ENCODE results near the gene HDAC4. TPM values are rescaled to one million over a fixed set of nuclear protein-coding genes. Genes with fewer than 3 reads are reported as not detected.

Gene HDAC4
- total RNA-seq, 2 donors from 2014 or later, result 34.1 to 39.1 TPM

DNA sequence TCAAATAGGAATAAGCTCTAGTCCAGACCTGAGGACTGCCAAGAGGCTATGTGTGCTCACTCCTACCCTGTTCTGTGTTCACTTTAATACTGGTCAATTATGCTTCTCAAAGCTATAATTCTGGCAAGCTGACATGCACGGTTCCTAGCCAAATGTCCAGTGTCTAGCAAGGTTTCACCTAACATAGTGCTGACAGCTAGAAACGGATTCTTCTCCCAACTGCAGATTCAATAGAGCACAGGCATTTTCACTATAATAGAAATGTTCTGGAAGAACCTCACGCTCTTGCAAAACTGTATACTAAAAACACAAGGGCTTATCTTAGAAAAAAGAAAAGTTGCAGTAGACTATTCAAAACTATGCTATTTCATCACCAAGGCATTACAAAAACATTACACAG is 45.1 kb downstream of the HDAC4 start:
- no peak overlapping the region for H3K27ac Mint-ChIP-seq
- H3K9me3 Mint-ChIP-seq, result peaks cover 13 to 14% of the 10 kb centered on the region in 2 donors
- DNase-seq (ENCODE audit: low spot score in 2 of 2) (no peak), ATAC-seq (no peak)
- H3K36me3 Mint-ChIP-seq, result peaks cover 23 to 31% of the 10 kb centered on the region in 2 donors

DNA sequence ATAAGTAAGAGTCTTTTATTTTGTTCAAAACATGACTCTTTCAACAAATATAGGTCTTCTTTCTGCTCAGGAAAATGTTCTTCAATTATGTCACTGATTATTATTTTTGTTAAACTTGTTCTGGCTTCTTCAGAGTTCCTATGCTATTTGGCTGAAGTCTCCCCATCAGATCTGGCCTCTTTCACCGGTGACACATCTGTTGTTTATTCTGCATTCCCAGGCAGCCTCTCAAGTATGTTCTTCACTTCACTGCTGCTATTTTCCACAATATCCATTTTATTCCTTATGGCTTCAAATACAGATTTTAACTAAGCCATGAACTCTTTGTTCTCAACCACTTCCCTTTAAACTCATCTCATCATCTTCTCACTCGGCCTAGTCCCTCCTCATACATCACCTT is 45.7 kb downstream of the HDAC4 start:
- peaks cover 23 to 31% of the 10 kb centered on the region in 2 donors for H3K36me3 Mint-ChIP-seq
- DNase-seq (ENCODE audit: low spot score in 2 of 2) (no peak), ATAC-seq (no peak)
- H3K9me3 Mint-ChIP-seq, result peaks cover 13 to 14% of the 10 kb centered on the region in 2 donors
- H3K27ac Mint-ChIP-seq, result no peak overlapping the region

DNA sequence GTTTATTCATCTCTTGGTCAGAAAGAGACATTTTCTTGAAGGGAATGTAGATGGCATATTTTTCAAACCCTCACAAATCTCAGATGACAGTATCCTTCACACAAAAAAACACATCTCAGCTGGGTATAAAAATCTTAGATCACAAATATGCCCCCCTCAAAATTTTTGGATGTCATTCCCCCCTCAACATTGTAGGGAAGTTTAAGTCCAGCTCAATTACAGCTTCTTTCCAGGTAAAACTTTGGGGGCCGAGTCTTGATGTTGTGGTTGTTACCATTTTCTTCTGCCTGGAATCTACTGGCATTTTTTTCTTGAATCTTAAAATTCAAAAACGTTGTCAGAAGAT is 46.1 kb downstream of the HDAC4 start:
- ATAC-seq (no peak), DNase-seq (ENCODE audit: low spot score in 2 of 2) (no peak)
- Mint-ChIP-seq H3K36me3 (peaks cover 23 to 31% of the 10 kb centered on the region in 2 donors), H3K9me3 (peaks cover 13 to 14% of the 10 kb centered on the region in 2 donors), H3K27ac (no peak overlapping the region)

DNA sequence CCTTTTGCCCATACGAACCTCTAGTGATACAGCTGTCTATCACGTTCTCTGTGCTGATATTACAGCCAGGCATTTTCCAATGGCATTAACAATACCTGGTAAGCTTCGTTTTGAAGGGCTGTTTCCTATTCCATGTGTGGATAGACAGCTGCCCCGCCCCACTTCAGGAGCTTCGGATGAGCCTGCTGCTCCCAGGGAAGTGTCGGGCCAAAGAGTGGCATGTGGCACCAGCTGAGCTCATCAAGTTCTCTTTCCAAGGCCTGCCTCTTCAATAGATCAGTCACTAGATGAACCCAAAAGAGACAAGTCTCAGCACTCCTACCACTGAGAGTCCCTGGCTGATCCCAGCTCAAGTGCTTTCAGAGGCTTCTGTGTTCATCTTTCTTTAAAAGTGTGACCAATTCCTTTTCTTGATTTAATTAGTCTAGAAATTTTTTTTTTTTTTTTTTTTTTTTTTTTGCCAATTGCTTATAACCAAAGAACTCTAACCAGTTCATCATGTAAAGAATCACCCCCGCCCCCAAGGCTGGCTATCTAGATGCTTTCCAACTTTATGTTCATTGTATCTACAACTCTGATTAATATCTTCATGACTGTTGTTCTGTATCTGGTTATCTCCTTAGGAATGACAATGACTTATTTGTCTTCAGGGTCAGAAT is 46.6 kb downstream of the HDAC4 start:
- ATAC-seq, result no peak
- H3K27ac Mint-ChIP-seq, result no peak overlapping the region
- DNase-seq (ENCODE audit: low spot score in 2 of 2), result no peak
- H3K9me3 Mint-ChIP-seq, result peaks cover 13 to 14% of the 10 kb centered on the region in 2 donors
- H3K36me3 Mint-ChIP-seq, result peaks cover 23 to 31% of the 10 kb centered on the region in 2 donors

DNA sequence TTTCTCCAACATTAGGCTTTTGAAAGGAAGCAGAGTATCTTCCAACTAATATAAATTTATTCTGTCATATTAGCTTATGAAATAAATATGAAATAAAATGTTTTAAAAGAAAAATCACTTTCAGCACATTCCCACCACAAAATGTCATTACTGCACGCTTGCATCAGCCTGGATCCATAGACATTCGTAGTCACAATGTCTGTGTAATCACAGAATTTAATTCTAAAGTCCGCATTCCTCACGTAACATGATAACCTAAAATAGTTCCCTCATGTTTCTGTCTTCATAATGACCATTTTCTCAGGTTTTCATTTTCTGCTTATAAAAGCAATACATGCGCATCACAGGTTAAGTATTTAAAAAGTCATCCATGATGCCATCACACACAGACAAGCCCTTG is 47.1 kb downstream of the HDAC4 start:
- H3K9me3 Mint-ChIP-seq, result peaks cover 13 to 14% of the 10 kb centered on the region in 2 donors
- no peak overlapping the region for H3K27ac Mint-ChIP-seq
- ATAC-seq, result no peak
- no peak for DNase-seq (ENCODE audit: low spot score in 2 of 2)
- peaks cover 23 to 31% of the 10 kb centered on the region in 2 donors for H3K36me3 Mint-ChIP-seq

DNA sequence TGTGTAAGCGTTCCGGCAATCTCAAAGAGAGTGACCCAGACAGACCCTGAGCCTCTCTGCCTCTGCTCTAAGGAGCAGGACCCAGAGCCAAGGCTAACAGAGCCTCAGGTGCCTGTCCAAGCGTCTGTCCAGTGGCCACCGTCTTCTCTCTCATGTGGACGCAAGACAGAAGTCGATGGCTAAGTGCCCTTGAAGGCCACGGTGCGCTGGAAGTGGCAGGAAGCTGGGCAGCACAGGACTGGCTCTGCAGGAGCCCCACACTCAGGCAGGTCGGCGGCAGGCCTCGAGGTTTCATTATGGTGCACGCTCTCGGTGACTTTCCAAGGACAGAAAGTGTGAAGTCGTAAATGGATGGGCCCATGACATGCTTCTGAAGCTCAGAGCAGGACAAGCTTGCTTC is 49.1 kb downstream of the HDAC4 start:
- peak overlapping the region in 1 of 2 donors; percentile 44 for H3K27ac Mint-ChIP-seq
- ATAC-seq (no peak), DNase-seq (ENCODE audit: low spot score in 2 of 2) (no peak)
- peaks cover 13 to 14% of the 10 kb centered on the region in 2 donors for H3K9me3 Mint-ChIP-seq
- peaks cover 23 to 31% of the 10 kb centered on the region in 2 donors for H3K36me3 Mint-ChIP-seq

DNA sequence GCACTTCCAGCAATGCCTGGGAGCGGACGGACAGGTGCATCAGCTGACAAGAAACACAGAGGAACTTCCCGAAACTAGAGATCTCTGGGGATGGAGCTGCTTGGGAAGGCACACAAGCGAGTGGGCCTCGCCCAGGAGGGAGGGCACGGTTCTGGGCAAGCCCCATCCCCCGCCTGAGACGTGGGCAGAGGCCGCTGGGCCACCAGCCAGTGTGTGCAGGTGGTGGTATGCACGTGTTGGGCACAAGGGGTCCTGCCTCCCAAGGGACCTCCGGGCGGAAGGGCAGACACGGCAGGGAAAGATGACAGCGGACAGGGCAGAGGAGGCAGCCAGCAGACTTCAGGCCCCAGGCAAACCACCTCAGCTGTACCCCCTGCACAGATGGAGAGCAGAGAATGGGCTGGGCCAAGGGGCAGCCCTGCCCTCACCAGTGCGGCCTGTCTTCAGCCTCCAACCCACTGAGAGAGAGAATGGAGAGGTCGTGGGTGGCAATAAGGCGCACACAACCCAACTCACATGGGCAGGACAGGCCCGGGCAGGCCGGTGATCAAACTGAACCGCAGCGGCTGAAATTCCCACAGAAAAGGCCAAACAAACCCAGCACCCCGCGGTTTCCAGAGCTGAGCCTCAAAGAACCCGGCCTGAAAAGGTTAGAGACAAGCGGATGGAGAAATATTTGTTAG is 51.2 kb downstream of the HDAC4 start:
- H3K9me3 Mint-ChIP-seq, result peaks cover 1 to 2% of the 10 kb centered on the region in 2 donors
- H3K36me3 Mint-ChIP-seq, result peaks cover 10 to 16% of the 10 kb centered on the region in 2 donors
- ATAC-seq, result no peak

DNA sequence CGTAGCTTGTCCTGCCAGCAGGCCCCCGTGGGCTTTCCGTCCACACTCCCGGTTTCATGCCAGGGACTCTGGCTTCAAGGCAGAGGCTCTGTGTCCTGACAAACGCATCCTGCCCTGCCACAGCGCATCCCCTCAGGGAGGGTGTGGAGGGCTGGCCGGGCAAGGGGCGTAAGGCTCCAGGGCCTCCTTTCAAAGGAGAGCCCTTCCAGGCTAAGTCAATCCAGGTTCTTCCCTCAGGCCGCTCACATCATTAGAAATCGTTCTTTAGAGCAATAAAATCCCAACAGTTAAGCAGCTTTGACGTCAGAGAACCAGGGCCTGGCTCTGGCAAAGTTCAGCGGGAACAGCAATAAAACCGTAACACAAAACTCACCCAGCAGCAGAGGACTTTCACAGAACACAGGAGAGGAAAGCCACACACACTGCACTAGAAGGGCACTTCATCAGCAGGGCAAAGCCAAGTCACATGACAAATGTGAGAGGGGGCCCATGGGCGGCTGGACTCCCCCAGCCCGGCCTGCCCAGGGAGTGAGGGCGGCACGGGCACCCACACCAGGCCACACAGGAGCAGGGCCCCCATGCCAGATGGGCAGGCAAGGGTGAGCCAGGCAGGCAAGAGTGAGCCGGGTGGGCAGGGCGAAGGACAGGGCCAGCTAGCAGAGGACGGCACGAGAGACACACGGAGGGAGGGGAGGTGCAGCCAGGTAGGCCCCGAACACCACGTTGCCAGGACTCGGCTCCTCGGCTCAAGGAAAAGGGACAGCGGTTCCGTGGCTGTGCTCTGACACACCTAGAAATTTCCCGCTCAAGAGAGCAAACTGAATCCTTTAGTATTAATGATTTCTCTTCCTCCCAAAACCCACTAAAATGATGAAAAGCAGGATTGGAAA is 52.0 kb downstream of the HDAC4 start:
- Mint-ChIP-seq H3K27ac (no peak overlapping the region), H3K36me3 (peaks cover 8 to 15% of the 10 kb centered on the region in 2 donors), H3K9me3 (no peaks in the 10 kb centered on the region)
- DNase-seq (ENCODE audit: low spot score in 2 of 2) (no peak), ATAC-seq (no peak)

More for the DNA sequence above, 51.2 kb downstream of the HDAC4 start:
- DNase-seq (ENCODE audit: low spot score in 2 of 2), result no peak
- no peak overlapping the region for H3K27ac Mint-ChIP-seq

DNA sequence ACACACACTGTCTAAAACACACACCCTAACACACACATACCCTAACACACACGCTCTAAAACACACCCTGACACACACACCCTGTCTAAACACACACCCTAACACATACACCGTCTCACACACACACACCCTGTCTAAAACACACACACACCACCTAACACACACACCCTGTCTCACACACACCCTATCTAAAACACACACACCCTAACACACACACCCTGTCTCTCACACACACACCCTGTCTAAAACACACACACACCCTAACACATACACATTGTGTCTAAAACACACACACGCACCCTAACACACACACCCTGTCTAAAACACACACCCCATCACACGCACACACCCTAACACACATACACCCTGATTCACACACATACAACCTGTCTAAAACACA is 54.1 kb downstream of the HDAC4 start:
- Mint-ChIP-seq H3K9me3 (peaks cover 0 to 3% of the 10 kb centered on the region in 2 donors), H3K36me3 (peaks cover 6 to 7% of the 10 kb centered on the region in 2 donors), H3K27ac (no peak overlapping the region)
- ATAC-seq (no peak), DNase-seq (ENCODE audit: low spot score in 2 of 2) (no peak)

DNA sequence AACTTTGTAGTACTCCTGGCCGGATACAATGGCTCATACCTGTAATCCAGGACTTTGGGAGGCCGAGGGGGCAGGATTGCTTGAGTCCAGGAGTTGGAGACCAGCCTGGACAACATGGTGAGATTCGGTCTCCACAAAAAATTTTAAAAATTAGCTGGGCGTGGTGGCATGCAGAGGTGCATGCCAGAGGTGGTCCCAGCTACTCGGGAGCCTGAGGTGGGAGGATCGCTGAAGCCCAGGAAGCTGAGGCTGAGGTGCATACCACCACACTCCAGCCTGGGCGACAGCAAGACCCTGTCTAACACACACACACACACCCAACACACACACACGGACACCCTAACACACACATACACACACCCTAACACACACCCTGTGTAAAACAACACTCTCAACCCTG is 55.6 kb downstream of the HDAC4 start:
- Mint-ChIP-seq H3K9me3 (peaks cover 0 to 3% of the 10 kb centered on the region in 2 donors), H3K27ac (no peak overlapping the region), H3K36me3 (peaks cover 7 to 13% of the 10 kb centered on the region in 2 donors)
- no peak for DNase-seq (ENCODE audit: low spot score in 2 of 2)
- ATAC-seq, result no peak

DNA sequence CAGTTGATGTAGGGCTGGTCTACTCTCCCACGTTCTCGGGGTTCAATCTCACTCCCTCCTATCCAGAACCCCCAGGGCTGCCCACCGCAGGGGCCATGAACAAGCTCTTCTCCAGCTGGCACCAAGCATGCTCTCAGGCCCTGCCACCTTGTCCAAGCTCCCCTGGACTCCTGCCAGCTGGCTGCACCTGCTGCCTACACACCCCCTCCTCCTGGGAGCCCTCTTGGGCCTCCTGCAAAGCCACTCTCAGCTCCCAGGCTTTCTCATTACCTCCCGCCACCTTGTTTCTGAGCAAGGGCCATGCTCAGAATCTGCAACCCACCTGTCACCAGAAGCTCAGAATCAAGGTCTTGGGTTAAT is 56.0 kb downstream of the HDAC4 start:
- no peak for ATAC-seq
- Mint-ChIP-seq H3K36me3 (peaks cover 7 to 13% of the 10 kb centered on the region in 2 donors), H3K27ac (no peak overlapping the region), H3K9me3 (peaks cover 0 to 3% of the 10 kb centered on the region in 2 donors)
- DNase-seq (ENCODE audit: low spot score in 2 of 2), result no peak

DNA sequence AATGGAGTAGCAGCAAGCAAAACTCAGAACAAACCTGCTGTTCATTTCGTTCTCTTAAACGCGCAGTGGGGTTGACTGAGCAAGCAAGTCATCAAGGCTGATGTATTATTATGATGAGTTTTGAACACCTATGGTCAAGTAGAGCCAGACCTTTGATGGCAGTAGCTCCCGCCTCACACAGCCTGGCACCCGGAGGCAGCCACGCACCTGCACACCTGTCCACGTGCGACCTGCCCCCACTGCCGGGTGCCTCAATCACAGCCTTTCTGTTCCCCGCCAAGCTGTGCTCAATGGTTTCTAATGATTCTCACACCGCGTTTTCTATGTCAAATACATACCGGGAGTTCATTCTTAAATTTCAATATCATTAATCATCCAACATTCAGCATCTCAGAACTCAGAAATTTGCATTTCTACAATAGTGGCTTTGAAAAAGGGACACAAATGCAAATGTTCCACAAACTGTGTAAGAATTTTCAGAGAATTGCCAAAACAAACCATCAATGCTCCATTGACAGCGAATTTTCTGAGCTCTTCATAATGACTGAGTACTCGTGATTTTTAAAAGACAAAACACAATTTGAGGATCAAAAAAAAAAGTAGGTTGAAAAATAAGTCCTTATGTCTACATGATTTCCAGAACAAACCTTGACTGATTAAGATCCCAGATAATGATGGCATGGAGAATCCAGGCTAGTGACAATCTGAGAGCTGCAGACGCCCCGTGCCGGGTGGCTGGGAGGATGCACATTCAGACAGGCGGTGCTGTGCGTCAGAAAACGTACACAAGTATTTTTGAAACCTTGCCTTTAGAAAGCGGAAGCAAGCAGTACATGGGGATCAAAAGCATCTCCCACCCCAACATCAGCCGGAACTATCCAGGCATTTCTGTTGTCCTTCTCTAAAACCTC is 56.6 kb downstream of the HDAC4 start:
- peaks cover 13 to 16% of the 10 kb centered on the region in 2 donors for H3K36me3 Mint-ChIP-seq
- ATAC-seq (no peak), DNase-seq (ENCODE audit: low spot score in 2 of 2) (no peak)
- H3K9me3 Mint-ChIP-seq, result peaks cover 0 to 3% of the 10 kb centered on the region in 2 donors
- no peak overlapping the region for H3K27ac Mint-ChIP-seq

DNA sequence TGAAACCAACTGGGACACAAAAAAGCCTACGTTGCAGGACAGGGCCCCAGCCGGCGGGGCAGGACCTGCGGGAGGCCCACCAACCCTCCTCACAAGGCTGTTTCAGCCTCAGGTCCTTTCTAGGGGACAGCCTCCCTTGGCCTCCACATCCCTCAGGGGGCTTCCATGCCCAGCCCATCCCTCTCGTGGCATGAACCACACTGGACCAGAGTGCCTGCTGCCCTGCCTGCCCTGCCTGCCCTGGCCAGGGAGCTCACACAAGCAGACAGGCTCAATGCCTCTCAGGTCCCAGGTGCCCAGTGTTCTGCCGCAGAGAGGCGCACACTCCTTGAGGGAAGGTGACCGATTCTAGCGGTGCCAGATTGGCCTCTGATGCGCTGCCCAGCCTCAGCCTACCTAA is 57.4 kb downstream of the HDAC4 start:
- Mint-ChIP-seq H3K9me3 (peaks cover 0 to 3% of the 10 kb centered on the region in 2 donors), H3K27ac (no peak overlapping the region), H3K36me3 (peaks cover 13 to 16% of the 10 kb centered on the region in 2 donors)
- DNase-seq (ENCODE audit: low spot score in 2 of 2) (no peak), ATAC-seq (no peak)

DNA sequence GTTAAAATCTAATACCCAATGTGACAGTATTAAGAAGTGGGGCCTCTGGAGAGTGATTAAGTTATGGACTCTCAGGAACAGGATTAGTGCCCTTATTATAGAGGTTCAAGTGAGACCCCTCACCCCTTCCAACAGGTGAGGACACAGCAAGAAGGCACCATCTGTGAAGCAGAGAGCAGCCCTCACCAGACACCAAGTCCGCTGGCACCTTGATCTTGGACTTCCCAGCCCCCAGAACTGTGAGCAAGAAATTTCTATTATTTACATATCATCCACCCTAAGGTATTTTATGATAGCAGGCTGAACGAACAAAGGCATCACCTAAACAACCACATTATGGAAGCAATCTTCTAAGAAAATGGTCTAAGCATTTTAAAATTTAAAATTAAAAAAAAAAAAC is 59.0 kb downstream of the HDAC4 start:
- H3K9me3 Mint-ChIP-seq, result peaks cover 0 to 3% of the 10 kb centered on the region in 2 donors
- peaks cover 16 to 18% of the 10 kb centered on the region in 2 donors for H3K36me3 Mint-ChIP-seq
- ATAC-seq, result no peak
- H3K27ac Mint-ChIP-seq, result no peak overlapping the region
- no peak for DNase-seq (ENCODE audit: low spot score in 2 of 2)

DNA sequence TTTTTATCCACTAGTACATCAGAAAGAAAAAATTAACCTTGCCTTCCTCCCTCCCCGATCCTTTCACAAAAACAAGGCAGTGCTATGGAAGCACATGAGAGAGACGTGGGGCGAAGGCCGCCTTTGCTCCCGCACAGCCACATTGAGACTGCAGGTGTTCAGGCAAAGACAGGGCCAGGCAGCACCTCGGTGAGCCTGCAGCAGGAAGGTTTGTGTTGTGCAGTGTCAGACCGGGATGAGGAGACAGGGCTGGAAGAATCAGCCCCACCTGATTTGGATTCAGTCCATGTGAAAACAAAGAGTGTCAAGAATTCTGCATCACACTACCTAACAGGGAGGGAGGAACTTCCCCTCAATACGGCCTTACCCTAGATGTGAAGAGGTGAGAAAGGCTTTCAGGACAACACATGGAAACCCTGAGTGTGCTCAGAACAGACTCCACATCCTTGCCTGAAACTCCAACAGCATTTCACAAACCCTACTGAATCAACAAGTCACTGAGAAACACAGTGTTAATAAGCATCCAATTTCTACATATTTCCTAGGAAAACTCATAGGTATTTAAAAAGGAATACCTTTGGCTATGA is 59.6 kb downstream of the HDAC4 start:
- peaks cover 16 to 24% of the 10 kb centered on the region in 2 donors for H3K36me3 Mint-ChIP-seq
- no peak overlapping the region for H3K27ac Mint-ChIP-seq
- DNase-seq (ENCODE audit: low spot score in 2 of 2), result no peak
- H3K9me3 Mint-ChIP-seq, result peaks cover 0 to 3% of the 10 kb centered on the region in 2 donors
- ATAC-seq, result peak; percentile 38 to 39

Measured in activated naive CD4-positive, alpha-beta T cell treated with anti-CD3 and anti-CD28 coated beads, Interleukin-2, amount 50 U/mL, for 72 hours (primary cell).